ENCODE measurements around the gene USP3. TPM values are rescaled to one million over a fixed set of nuclear protein-coding genes. Genes with fewer than 3 reads are reported as not detected.

Gene USP3
- total and polyA plus RNA-seq, 2 of the 13 experiments (the other 11 are each of a cell fraction or from before 2014, with no cell fraction given) = 14.3 to 61.2 TPM

DNA sequence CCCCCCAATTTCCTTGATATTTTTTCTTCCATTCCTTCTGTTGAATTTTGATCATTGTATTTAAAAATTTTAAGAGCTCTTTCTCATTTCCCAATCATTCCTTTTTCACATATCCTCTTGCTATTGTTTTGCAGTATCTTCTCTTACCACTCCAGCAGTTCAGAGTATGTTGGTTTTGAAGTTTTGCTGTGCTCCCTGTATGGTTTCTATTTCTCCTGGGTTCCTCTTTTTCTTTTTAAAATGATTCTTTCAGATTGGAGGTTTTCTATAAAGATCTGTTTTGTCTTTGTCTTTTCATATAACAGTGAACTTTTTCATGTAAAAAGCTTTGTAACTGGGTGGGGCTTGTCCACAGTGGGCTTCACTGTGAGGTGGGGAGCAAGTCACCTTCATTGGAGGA, 12.8 kb downstream of the USP3 start:
- DNase-seq (ENCODE audit: low spot score) (no peak), FAIRE-seq (no peak), ATAC-seq (no peak)
- in situ Hi-C loops (cut with HindIII; ENCODE audit: extremely low pct_ligation_motif_present, low pct_unique_long_range_greater_than_20kb) = no loop called here
- BruUV-seq (replicated peaks) = no TSS peak
- Histone ChIP-seq H3K9me3 (ENCODE audit: low read length) (no peaks in the 10 kb centered on the region), H3K4me2 (ENCODE audit: low read depth, low read length) (peak overlapping the region; percentile 25; the same call in 1 of the 2 replicates), H3K4me1 (ENCODE audit: insufficient read depth, low read length) (peaks cover 96% of the 10 kb centered on the region), H3K36me3 (replicated peaks in 1 of 2; ENCODE audit: control insufficient read depth in 1 of 2, insufficient read depth in 2 of 2, low read length in 2 of 2) (no peaks in the 10 kb centered on the region), H2AFZ (ENCODE audit: low read length) (no peak overlapping the region), H3K79me2 (ENCODE audit: insufficient read depth, low read length) (peaks cover 99% of the 10 kb centered on the region), H3K9ac (ENCODE audit: insufficient read depth, low read depth, low read length) (no peak overlapping the region), H3K4me3 (replicated peaks in 1 of 3; ENCODE audit: insufficient read depth in 1 of 3, low read depth in 2 of 3, low read length in 3 of 3) (no peak overlapping the region), H3K27me3 (ENCODE audit: control insufficient read depth in 1 of 2, insufficient read depth in 2 of 2, low read length in 2 of 2) (no peaks in the 10 kb centered on the region), H4K20me1 (ENCODE audit: insufficient read depth, low read length) (peaks cover 24% of the 10 kb centered on the region), H3K27ac (ENCODE audit: extremely low read length, insufficient read depth, low read length) (no peak overlapping the region)
- intact Hi-C loops (cut with micrococcal nuclease; ENCODE audit: unreplicated experiment) = no loop called here
- ChIA-PET POLR2A (interaction anchor here (0.6 to 1.4 kb wide), 6 partner anchors 9 to 564 kb away, joined by 3 to 6 read pairs (median 4); partner anchors contain the start of gene USP3), CTCF (ENCODE audit: low intra/inter-chr PET ratio, low total read pairs) (no interaction called here)
- TF ChIP-seq ZNF207 (IDR thresholded peaks at IDR 0.05; ENCODE audit: borderline replicate concordance) = no peak
- no peak for TF ChIP-seq ZSCAN25 (CRISPR knock-in tag; IDR thresholded peaks at IDR 0.05)
- TF ChIP-seq CSRNP2 (CRISPR knock-in tag; conservative IDR thresholded peaks at IDR 0.05; ENCODE audit: low read depth) = no peak
- no peak for TF ChIP-seq SNRNP70 (IDR thresholded peaks at IDR 0.05; ENCODE audit: low read depth, low read length)
- TF ChIP-seq, protein P1, sequence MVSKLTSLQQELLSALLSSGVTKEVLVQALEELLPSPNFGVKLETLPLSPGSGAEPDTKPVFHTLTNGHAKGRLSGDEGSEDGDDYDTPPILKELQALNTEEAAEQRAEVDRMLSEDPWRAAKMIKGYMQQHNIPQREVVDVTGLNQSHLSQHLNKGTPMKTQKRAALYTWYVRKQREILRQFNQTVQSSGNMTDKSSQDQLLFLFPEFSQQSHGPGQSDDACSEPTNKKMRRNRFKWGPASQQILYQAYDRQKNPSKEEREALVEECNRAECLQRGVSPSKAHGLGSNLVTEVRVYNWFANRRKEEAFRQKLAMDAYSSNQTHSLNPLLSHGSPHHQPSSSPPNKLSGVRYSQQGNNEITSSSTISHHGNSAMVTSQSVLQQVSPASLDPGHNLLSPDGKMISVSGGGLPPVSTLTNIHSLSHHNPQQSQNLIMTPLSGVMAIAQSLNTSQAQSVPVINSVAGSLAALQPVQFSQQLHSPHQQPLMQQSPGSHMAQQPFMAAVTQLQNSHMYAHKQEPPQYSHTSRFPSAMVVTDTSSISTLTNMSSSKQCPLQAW (CRISPR knock-in tag; IDR thresholded peaks at IDR 0.05) = no peak
- no peak for TF ChIP-seq HES4 (CRISPR knock-in tag; IDR thresholded peaks at IDR 0.05; ENCODE audit: borderline replicate concordance)
- TF ChIP-seq, protein P2, sequence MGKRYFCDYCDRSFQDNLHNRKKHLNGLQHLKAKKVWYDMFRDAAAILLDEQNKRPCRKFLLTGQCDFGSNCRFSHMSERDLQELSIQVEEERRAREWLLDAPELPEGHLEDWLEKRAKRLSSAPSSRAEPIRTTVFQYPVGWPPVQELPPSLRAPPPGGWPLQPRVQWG (CRISPR knock-in tag; IDR thresholded peaks at IDR 0.05; ENCODE audit: borderline replicate concordance, low read depth) = no peak
- TF ChIP-seq TAF15 (IDR thresholded peaks at IDR 0.05; ENCODE audit: low read depth, low read length, poor library complexity, severe bottlenecking) = no peak
- TF ChIP-seq, protein P3, sequence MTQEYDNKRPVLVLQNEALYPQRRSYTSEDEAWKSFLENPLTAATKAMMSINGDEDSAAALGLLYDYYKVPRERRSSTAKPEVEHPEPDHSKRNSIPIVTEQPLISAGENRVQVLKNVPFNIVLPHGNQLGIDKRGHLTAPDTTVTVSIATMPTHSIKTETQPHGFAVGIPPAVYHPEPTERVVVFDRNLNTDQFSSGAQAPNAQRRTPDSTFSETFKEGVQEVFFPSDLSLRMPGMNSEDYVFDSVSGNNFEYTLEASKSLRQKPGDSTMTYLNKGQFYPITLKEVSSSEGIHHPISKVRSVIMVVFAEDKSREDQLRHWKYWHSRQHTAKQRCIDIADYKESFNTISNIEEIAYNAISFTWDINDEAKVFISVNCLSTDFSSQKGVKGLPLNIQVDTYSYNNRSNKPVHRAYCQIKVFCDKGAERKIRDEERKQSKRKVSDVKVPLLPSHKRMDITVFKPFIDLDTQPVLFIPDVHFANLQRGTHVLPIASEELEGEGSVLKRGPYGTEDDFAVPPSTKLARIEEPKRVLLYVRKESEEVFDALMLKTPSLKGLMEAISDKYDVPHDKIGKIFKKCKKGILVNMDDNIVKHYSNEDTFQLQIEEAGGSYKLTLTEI (CRISPR knock-in tag; conservative IDR thresholded peaks at IDR 0.05) = no peak
- TF ChIP-seq, protein P4, sequence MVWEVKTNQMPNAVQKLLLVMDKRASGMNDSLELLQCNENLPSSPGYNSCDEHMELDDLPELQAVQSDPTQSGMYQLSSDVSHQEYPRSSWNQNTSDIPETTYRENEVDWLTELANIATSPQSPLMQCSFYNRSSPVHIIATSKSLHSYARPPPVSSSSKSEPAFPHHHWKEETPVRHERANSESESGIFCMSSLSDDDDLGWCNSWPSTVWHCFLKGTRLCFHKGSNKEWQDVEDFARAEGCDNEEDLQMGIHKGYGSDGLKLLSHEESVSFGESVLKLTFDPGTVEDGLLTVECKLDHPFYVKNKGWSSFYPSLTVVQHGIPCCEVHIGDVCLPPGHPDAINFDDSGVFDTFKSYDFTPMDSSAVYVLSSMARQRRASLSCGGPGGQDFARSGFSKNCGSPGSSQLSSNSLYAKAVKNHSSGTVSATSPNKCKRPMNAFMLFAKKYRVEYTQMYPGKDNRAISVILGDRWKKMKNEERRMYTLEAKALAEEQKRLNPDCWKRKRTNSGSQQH (CRISPR knock-in tag; IDR thresholded peaks at IDR 0.05; ENCODE audit: low read depth) = no peak
- no peak for TF ChIP-seq NR2C2 (CRISPR knock-in tag; IDR thresholded peaks at IDR 0.05; ENCODE audit: borderline replicate concordance)
- TF ChIP-seq, protein P5, sequence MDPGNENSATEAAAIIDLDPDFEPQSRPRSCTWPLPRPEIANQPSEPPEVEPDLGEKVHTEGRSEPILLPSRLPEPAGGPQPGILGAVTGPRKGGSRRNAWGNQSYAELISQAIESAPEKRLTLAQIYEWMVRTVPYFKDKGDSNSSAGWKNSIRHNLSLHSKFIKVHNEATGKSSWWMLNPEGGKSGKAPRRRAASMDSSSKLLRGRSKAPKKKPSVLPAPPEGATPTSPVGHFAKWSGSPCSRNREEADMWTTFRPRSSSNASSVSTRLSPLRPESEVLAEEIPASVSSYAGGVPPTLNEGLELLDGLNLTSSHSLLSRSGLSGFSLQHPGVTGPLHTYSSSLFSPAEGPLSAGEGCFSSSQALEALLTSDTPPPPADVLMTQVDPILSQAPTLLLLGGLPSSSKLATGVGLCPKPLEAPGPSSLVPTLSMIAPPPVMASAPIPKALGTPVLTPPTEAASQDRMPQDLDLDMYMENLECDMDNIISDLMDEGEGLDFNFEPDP (CRISPR knock-in tag; conservative IDR thresholded peaks at IDR 0.05) = no peak
- TF ChIP-seq ZNF761 (CRISPR knock-in tag; conservative IDR thresholded peaks at IDR 0.05) = no peak

All from HepG2 (cell line).